Suppressor macrophage treated with lipopolysaccharide for 4 hours (primary cell): ENCODE results near the gene FBXO24.

Experiments used
- DNase-seq: peaks from one replicate; pipeline ENCODE4 v3.0.0-alpha.2; 2020

Gene FBXO24

DNA sequence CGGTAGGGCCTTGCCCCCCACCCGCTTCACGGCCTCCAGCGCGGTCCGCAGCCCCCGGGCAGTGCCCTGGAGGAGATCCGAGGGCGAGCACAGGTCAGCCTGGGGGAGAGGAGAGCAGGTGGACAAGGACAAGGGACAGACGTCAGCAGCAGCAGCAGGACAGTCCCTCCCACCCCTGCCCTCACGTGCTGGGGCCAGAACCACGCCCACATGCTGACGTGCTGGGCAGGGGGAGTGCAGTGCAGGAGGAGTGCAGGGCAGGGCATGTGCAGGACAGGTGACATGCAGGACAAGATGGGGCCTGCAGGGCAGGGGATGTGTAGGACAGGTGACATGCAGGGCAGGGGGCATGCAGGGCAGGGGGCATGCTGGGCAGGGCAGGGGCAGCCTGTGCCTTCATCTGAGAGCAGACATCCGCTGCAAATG is 10.9 kb upstream of the FBXO24 start:
- no peak for DNase-seq

DNA sequence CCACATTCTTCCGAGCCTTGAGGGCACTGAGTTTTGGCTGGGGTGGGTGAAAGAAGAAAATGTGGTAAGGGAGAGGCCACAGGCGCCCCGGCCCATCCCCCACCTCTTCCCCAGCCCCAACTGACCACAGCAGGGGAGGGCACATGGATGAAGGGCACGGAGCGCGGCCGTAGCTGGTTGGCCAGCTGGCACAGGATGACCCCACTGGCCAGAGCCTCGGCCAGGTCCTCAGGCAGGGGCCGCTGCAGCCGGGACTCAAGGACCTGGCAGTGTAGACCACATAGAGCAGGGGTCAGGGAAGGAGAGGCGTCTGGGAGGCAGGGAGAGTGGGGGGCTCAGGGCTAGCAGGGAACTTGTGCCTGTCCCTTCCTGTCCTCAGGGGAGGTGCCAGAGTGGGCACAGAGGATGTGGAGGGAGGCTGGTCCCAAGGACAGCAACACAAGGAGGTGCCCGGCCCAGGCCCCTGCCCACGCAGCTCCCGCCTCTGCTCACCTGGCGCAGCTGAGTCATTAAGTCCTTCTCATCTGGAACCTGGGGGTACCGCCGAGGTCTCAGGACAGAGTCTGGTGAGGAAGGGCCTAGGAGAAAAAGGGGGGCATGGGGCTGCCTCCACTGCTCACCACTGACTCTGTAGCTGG is 10.3 kb upstream of the FBXO24 start:
- no peak for DNase-seq

DNA sequence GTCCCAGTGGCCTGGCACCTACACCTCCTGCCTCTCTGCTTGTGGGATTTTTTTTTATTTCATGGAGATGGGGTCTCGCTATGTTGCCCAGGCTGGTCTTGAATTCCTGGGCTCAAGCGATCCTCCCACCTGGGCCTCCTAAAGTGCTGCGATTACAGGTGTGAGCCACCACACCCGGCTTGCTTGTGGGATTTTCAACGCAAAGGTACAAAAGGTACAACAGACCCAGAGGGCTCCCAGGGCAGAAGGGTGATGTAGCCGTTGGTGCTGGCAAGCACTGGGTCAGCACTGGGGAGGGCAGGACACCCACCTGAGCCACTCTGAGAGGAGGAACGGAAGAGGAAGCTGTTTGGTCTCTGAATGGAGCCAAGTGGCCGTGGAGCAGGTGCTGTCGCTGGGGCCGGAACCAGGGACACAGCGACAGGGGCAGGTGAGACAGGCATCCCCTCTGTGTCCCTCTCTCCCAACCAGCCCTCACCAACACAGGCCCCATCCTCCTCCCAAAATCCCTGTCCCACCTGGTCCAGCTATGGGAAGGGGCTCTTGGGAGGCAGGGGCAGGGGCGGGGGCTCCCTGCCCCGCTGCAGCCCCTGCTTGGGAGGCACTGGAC is 9.6 kb upstream of the FBXO24 start:
- DNase-seq = no peak

DNA sequence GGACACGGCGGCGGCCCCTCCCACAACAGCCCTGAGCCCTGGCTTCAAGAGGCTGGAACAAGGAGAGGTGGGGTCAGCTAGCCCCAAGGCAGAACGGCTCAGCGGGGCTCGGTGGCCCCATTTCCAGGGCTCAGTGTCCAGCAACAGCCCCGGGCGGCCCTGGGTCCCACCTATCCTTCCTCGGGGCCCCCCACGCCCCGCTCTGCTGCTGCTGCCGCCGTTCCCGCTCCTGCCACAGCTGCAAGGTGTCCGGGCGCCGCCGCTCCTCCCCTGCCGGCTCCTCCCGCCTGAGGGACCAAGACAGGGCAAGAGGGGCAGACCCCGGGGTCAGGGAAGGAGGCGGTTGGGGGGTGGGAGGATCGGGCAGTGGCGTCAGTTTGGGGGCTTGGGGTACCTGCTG is 9.0 kb upstream of the FBXO24 start:
- DNase-seq = no peak

DNA sequence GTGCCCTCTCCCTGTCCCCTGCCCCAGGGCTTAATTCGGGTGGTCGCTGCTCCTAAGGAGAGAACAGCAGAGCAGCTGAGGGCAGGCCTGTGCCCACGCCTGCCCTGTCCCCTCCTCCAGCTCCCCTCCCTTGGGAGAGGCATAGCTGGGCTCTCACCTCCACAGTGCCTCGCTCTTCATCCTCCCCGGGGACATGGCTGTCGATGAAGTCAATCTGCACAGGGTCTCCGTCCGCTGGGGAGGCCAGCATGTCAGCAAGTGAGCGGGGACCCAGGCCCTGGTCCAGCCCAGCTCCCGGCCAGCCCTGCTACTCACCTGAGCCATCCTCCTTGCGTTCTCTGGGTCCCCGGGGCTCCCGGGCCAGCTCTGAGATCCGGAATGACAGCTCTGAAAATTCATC is 8.6 kb upstream of the FBXO24 start:
- DNase-seq = no peak

DNA sequence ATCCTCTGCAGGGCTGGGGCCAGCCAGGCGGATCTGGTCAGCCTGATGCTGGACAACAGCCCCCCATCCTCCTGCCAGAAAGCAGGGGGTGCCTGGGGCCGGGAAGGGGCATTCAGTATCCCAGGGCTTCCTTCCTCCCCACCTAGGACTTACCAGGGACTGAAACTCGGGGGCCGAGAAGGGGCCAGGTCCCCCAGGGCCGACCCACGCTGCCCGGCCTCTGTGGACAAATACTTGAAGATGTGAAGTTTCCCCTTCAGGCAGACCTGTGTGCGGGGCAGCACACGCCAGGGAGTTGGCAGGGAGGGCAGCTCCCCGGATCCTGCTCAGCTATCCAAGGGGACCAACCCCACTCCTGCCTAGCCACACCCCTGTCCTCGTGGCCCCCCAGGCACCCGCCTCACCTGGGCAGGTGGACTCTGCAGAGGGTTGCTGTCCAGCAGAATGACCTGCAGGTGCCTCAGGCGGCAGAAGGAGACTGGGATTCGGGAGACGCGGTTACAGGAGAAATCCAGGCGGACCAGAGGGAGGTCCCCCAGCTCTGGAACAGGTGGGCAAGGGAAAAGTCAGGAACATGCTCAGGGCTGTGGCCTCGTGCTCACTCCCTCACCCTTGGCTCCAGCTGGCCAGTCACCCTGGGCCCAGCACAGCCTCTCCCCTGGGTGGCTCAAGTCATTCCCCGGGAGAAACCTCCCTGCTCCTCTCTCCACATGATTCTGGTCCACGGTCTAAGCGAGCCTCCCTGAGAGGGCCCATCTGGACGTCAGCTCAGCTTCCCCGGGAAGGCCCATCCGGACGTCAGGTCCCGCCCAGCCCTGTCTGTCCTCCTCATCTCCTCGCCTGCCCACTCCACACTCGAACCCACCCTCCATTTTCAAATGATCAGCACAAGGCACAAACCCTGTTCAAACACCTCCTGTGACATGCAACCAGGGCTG is 7.6 kb upstream of the FBXO24 start:
- DNase-seq = no peak

DNA sequence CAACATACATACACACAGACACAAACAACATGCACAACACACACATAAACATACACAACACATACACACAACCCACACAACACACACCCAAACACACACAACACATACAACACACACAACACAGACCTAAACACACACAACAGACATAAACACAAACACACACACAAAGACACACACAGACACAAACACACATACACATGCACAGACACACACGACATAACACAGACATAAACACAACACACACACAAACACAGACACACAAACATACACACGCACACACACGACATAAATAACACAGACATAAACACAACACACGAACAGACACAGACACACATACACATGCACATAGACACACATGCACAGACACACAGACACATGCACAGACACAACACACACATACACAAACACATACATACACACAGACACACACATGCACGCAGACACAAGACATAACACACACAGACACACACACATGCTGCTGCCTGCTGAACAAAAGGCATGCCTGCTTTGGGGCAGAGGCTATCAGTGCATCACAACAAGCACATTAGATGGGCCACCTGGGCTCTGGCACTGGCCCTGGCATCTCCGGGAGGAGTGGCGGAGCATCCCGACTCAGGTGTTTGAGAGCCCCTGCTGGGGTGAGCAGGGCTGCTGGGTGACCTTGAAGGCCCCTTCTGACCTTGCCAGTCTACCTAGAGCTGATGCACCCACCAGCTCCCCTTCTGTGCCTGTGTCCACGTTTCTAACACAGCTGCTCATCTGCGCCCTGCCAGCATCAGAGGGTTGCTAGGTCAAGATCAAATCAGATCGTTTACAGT is 5.5 kb upstream of the FBXO24 start:
- no peak for DNase-seq

DNA sequence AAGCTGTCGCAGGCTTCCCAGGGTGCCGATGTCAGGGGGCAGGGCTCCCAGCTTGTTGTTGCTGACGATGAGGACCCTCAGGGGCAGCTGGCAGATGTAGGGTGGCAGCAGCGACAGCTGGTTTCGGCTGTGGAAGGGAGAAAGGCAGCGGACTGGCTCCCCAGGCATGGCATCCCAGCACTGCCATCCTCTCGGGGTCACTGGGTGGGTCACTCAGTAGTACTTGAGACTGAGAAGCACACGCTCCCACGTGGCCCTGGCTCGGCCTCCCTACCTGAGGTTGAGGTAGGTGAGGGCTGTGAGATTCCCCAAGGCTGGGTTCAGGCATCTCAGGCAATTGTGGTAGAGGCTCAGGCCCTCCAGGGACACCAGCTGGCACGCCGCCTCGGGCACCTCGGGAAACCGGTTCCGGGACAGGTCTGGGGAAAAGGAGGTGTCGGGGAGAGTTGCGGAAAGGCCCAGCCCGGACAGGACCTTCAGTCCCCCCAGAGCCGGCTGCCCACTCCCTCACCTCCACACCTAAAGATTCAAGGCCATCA is 4.0 kb upstream of the FBXO24 start:
- DNase-seq = no peak

DNA sequence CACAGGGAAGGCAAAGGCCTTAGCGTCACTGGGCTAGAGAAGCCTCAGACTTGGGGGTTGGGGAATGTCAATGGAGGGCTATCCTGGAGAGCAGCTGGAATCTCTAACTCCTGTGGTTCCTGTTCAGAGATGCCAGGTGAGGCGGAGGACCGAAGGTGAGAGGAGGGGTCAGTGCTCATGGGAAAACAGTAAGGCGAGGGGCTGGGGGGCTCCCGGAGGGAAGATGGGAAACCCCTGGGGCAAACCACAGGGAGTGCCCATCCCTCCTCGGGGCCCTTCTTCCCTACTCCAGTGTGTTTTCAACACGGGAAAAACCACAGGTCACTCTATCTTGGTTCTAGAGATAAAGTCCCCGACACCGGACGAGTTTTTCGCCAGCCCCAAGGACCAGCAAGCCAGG is 3.5 kb upstream of the FBXO24 start:
- no peak for DNase-seq

DNA sequence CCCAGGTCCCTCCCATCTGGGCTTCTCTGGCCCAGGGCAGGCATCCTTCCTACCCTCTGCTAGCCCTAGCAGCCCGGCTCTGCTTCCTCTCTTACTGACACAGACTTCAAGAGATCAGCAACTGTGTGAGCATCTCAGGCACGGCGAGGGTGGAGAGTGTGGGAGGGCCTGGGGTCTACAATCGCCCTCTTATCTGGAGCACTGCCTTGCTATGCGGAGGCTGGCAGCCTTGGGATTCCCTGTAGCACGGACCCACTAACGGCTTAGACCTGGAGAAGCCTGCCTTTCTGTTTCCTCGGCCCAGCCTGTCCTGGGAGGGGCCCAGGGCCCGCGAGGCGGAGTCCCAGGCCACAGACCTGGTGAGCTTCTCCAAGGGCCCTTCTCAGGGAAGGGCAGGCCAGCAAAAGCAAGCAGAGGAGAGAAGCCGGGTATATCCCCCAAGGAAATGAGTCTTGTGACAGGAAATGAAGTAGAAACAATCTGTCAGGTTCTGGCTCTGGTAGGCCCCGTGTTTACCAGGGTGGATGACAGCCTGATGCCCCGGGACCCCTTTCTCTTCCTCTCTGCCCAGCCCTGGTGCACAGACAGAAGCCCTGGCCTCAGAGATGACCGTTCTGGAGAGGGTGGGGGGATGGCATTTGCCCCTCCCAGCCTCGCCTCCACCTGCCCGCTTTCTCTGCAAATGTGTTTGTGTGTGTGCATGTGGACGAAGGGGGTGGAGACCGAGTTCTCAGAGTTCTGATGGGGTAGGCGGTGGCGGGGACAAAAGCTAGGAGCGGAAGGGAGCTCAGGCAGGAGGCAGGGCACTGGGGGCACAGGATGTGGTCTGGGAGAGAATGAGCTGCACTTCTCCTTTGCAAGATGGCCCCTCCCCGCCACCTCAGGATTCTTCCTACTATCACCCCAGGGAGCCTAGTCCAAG is 2.7 kb upstream of the FBXO24 start:
- peak; percentile 75 for DNase-seq

DNA sequence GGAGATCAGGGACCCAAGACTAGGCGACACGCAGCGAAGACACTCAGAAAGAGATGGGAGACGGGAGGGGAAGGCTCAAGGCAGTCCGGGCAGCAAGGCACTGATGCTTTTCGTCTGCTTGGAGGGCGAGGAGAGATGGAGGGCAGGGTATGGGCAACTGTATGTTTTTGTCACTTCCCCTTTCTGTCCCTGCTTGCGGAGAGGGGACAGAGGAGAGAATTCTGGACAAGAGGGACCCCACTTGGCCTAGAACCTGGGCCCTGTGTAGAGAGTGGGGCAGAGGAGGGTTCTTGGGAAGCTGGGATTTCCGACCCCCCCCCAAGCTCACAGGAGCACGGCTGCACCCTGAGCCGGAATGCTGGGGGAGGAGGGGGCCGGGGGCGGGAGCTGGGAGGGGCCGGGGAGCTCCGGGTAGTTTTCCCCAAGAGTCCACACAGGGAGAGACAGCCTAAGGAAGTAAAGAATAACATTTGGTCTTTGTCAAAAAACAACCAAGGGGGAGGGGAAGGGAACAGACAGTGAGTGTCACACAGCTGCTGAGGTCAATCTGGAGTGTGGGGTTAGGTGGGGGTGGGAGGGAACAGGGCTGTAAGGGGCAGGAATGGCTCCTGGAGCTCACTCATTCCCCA is 2.0 kb upstream of the FBXO24 start:
- peak; percentile 62 for DNase-seq

DNA sequence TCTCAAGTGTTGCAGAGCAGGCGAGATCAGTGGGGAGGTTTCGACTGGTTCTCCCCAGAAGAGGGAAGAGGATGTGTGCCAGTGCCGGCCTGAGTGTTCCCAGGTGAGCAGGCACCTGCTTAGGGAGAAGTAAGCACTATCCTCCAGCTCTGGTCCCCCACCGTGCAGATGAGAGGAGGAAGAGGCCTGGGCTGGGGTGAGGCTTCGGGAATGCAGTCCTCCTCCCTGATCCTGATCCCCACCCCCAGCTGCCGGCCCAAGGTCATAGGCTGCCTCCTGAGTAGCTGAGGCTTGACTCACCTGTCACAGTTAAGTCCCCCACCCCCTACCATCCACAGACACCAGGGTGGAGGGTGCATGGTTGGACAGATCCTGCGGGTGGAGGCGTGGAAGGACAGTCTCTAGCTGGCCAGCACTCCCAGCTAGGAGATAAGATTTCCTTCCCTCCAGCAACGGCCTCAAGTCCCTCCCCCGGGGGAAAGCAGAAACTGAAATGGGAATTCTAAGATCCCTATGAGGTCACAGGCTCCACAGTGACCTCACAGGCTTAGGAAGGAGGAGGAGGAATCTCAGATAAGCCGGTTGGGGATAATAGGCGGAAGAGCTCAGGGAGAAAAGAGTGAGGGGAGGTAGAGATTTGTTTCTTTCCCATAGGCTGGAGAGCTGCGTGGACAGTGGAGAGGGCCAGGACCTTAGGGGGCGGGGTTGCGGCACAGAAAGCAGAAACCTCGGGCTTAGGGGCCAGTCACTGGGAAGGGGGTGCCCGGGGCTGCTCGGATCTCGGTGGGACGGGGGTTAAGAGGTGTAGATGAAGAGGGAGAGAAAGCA is 1.2 kb upstream of the FBXO24 start:
- peak; percentile 78 for DNase-seq

DNA sequence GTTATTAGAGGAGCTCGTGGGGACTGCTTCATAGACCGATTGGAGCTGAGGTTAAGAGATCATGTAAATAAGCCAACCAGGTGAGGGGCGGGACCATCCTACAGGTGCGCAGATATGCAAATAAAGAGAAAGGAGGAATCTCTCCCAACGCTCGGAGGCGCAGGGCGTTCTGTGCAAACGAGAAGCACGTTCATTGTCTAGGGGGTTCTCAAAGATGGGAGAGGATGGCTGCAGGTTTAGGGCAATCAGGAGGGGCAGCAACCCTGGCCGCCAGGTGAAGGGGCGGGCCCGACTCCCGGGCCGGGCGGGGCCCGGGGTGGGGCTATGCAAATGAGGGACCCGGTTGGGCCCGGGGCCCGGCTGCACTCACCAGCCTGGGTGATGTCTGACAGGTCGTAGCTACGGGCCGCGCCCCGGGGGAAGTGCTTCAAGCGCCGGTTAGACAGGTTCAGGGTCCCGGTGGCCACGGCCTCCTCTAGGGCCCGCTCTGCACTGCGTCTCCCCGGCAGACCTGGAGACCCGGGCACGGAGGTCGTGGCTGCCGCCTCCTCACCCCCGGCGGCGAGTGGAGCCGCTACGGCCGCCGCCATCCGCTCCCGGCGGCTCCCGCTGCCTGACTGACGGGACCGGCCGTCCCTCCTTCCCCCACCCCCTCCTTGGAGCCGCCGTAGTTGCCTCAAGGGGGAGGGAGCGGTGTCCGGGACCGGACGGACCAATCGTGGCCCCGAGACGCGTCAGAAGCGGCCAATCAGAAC is 440 bp upstream of the FBXO24 start, which contains the start of gene LRCH4:
Gene LRCH4 (minus strand): TSS at position 619 of the 755 bp plus-strand sequence. CDS start 29 bp downstream, at position 590.
- DNase-seq = peak; percentile 44

DNA sequence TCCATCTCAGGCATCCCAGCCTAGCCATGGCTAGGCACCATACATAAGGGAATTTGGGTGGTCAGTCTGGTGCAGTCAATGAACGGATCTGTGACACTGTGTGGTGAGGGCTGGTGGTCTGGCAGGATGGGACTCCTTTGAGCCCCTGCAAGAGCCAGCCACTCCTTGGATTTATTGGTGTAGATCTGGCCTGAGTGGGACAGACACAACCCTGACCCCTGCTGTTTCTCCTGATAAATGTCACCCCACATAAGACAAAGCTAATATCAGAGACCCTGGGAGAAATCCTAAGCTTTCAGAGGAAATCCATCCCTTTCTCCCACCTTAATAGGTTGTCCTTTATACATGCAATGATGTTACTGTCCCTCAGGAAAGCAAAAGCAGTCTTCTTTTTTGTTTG is 2.3 kb downstream of the FBXO24 start:
- DNase-seq = peak; percentile 37

DNA sequence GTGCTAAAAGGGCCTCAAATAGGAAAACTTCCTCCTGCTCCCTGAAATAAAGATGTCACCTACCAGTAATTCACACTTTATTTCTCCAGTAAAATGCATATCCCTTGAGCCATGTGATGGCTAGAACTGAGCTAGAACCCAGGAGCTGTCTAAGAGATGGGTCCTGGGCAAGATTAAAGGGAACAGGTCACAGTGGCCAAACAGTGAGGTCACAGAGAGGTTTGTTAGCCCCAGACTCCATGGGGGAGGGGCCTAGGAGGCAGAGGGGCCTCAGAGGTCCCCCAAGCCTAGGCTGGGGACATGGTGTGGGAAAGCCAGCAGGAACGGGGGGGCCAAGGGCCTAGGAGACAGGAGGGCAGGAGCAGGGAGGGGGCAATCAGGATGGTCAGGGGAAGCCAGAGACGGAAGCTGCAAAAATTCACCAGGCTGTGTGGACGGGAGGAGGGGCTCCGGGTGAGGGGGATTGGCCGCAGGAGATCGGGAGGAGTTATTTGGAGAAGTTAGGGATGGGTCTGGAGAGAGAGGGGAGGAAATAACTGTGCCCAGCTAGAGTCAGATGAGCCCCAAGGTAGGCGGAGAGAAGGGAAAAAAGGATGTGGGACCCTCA is 3.3 kb downstream of the FBXO24 start:
- no peak for DNase-seq

DNA sequence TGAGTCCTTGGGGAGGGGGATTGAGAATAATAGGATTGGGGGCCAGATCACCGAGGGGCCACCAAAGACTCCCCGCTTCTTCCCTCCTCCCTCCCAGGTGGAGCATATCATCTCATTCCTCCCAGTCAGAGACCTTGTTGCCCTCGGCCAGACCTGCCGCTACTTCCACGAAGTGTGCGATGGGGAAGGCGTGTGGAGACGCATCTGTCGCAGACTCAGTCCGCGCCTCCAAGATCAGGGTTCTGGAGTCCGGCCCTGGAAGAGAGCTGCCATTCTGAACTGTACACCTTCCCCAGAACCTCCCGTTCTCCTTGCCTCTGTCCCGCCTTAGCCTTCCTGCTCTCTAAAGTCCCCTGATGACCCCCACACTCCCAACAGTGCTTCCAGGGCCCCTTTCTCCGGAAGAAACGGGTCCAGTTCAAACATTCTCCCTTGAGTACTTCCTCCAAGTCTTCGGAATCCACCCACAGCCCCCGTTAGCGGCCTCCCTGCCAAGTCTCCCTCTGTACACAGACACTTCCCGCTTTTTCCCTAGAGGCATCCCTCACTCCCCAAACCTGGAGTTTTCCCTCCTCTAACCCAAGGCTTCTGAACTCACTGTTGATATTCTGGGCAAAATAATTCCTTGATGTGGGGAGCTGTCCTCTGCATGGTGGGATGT is 4.1 kb downstream of the FBXO24 start:
- no peak for DNase-seq

DNA sequence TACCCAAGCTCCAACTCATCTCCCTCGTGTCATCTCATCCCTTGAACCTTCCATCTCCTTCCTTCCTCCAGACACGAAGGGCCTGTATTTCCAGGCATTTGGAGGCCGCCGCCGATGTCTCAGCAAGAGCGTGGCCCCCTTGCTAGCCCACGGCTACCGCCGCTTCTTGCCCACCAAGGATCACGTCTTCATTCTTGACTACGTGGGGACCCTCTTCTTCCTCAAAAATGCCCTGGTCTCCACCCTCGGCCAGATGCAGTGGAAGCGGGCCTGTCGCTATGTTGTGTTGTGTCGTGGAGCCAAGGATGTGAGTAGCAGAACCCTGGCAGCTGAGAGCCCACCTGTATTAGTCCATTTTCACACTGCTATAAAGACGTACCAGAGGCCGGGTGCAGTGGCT is 5.5 kb downstream of the FBXO24 start:
- no peak for DNase-seq

DNA sequence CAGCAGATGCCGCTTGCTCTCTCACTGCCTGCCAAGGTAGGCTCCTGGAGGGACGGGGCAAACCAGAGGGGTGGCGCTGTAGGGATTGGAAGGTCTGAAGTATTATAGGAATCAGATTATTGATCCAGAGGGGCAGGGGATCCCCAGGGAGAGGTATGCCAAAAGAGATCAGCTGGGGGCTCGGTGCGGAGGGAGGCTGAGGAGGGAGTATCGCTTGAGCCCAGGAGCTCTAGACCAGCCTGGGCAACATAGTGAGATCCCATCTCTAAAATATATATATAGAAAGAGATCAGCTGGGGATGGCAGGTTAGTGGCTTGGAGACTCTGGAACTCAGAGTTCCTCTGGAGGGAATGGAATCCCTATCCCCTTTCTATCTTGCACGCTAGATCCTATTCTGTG is 9.1 kb downstream of the FBXO24 start:
- DNase-seq = no peak
